GM12878 (cell line): Measurements from ENCODE around the gene ZDHHC9. TPM values are rescaled to one million over a fixed set of nuclear protein-coding genes. Genes with fewer than 3 reads are reported as not detected.

Experiments
- ATAC-seq: fragments of 200-7000 bp; cut with Tn5 transposase; 3 replicates; pipeline ENCODE4 v1.9.1; 2020; ENCODE audit warnings: mild to moderate bottlenecking, moderate library complexity
- BruUV-seq: library from RNA; stranded (reverse); fragments of 400-500 nt; replicated peaks from 2 replicates; lab custom pipeline; 2021; lab: Mats Ljungman, UMichigan
- CTCF ChIA-PET: fragments of 300-600 bp; sonication (Branson Sonifier 250); formaldehyde crosslinking; extraction: SDS; loops from one replicate; lab custom pipeline; 2021; ENCODE audit warnings: inconsistent platforms; lab: Yijun Ruan, JAX
- POLR2A ChIA-PET: fragments of 350-600 bp; formaldehyde crosslinking; extraction: SDS; loops from one replicate; lab custom pipeline; 2021; ENCODE audit warnings: inconsistent platforms; lab: Charles Lee
- RAD21 ChIA-PET: fragments of 300-600 bp; sonication (Branson Sonifier 250); formaldehyde crosslinking; loops from one replicate; lab custom pipeline; 2023; ENCODE audit warnings: antibody characterized with exemption; ENCODE audit not compliant: unreplicated experiment; lab: Charles Lee
- SMC1A ChIA-PET: fragments of 300-600 bp; sonication (Branson Sonifier 250); formaldehyde crosslinking; loops from one replicate; lab custom pipeline; 2023; ENCODE audit not compliant: unreplicated experiment, uncharacterized antibody; lab: Charles Lee
- DNase-seq: peaks from one replicate; pipeline ENCODE4 v3.0.0-alpha.2; 2011; ENCODE audit warnings: low read depth, low spot score
- FAIRE-seq: peaks from 3 replicates; lab custom pipeline; 2011; peaks lifted over from hg19 to GRCh38; lab: Jason Lieb, UNC
- H2AFZ ChIP-seq: 2 replicates; pipeline ENCODE4 v1.6.0; 2011; ENCODE audit warnings: low read depth, low read length, control low read depth; ENCODE audit not compliant: control insufficient read depth
- H3K27ac ChIP-seq: 2 replicates; pipeline ENCODE4 v1.5.1; 2011; ENCODE audit warnings: control low read depth; ENCODE audit not compliant: control insufficient read depth, insufficient read depth
- H3K27me3 ChIP-seq, 2 experiments: replicated peaks in 1 of 2; 2 replicates each; pipeline versions ENCODE4 v1.6.0 to v1.6.1; 2011; ENCODE audit warnings: low read length in 1 of 2; ENCODE audit not compliant: control insufficient read depth in 2 of 2, insufficient read depth in 2 of 2
- H3K36me3 ChIP-seq, 2 experiments: 2 replicates each; pipeline ENCODE4 v1.5.1; 2011; ENCODE audit warnings: low read length in 1 of 2; ENCODE audit not compliant: control insufficient read depth in 2 of 2, insufficient read depth in 2 of 2
- H3K4me1 ChIP-seq: 2 replicates; pipeline ENCODE4 v1.6.1; 2011; ENCODE audit warnings: mild to moderate bottlenecking, low read length, moderate library complexity, mixed read lengths; ENCODE audit not compliant: control insufficient read depth, insufficient read depth
- H3K4me2 ChIP-seq: 2 replicates; pipeline ENCODE4 v1.6.0; 2011; ENCODE audit warnings: control low read depth; ENCODE audit not compliant: control insufficient read depth, insufficient read depth
- H3K4me3 ChIP-seq: fragments of 200-600 bp; sonication (generic); 2 replicates; pipeline ENCODE4 v1.5.1; 2016
- H3K79me2 ChIP-seq: 2 replicates; pipeline ENCODE4 v1.6.0; 2011; ENCODE audit warnings: low read length; ENCODE audit not compliant: control insufficient read depth, insufficient read depth
- H3K9ac ChIP-seq: 2 replicates; pipeline ENCODE4 v1.8.0; 2011; ENCODE audit warnings: low read length, control low read depth, mixed read lengths; ENCODE audit not compliant: control insufficient read depth, insufficient read depth
- H3K9me3 ChIP-seq: replicated peaks from 3 replicates; pipeline ENCODE4 v1.5.1; 2011; ENCODE audit warnings: mild to moderate bottlenecking, low read length; ENCODE audit not compliant: control insufficient read depth, insufficient read depth
- H4K20me1 ChIP-seq: 2 replicates; pipeline ENCODE4 v1.6.0; 2011; ENCODE audit not compliant: control insufficient read depth, insufficient read depth
- BRCA1 ChIP-seq: IDR thresholded peaks from 2 replicates; pipeline ENCODE4 v1.6.1; 2011; ENCODE audit warnings: low read depth, low read length, improper control_type of control experiment
- CBX5 ChIP-seq: sonication (generic); IDR thresholded peaks from 2 replicates; pipeline ENCODE4 v1.6.1; 2016; ENCODE audit warnings: low read depth, moderate library complexity, mild to moderate bottlenecking, inconsistent platforms
- CEBPZ ChIP-seq: fragments of 150-350 bp; IDR thresholded peaks from 2 replicates; pipeline ENCODE4 v1.6.1; 2016; ENCODE audit warnings: low read depth, low read length
- CHD4 ChIP-seq: fragments of 200-600 bp; sonication (generic); IDR thresholded peaks from 2 replicates; pipeline ENCODE4 v1.6.1; 2016; ENCODE audit warnings: mild to moderate bottlenecking
- EGR1 ChIP-seq, 2 experiments: IDR thresholded peaks; 1 replicate in 1 of 2; 2 replicates in 1 of 2; pipeline ENCODE4 v1.6.1; 2011 to 2012; ENCODE audit warnings: low read depth in 2 of 2, low read length in 2 of 2, borderline replicate concordance in 1 of 2, mild to moderate bottlenecking in 1 of 2, moderate library complexity in 1 of 2
- FOXK2 ChIP-seq: fragments of 450-650 bp; IDR thresholded peaks from 2 replicates; pipeline ENCODE4 v1.6.1; 2017; ENCODE audit warnings: mild to moderate bottlenecking, moderate library complexity
- IKZF2 ChIP-seq, 2 experiments: fragments of 450-650 bp; IDR thresholded peaks; 2 replicates each; pipeline ENCODE4 v1.6.1; 2017; ENCODE audit warnings: mild to moderate bottlenecking in 2 of 2, moderate library complexity in 2 of 2
- LARP7 ChIP-seq: fragments of 450-650 bp; IDR thresholded peaks from 2 replicates; pipeline ENCODE4 v1.6.1; 2017; ENCODE audit warnings: mild to moderate bottlenecking
- MEF2B ChIP-seq: fragments of 450-650 bp; IDR thresholded peaks from 2 replicates; pipeline ENCODE4 v1.6.1; 2018; ENCODE audit warnings: mild to moderate bottlenecking, moderate library complexity; ENCODE audit not compliant: partially characterized antibody, poor library complexity, severe bottlenecking
- MXI1 ChIP-seq: fragments of 150-350 bp; IDR thresholded peaks from 2 replicates; pipeline ENCODE4 v1.6.1; 2011; ENCODE audit warnings: low read depth, mild to moderate bottlenecking, inconsistent platforms, low read length, improper control_type of control experiment
- MYC ChIP-seq: IDR thresholded peaks from 2 replicates; pipeline ENCODE4 v1.6.1; 2011; ENCODE audit warnings: mild to moderate bottlenecking, low read length, moderate library complexity, inconsistent platforms; ENCODE audit not compliant: insufficient read depth, insufficient replicate concordance, insufficient read length, severe bottlenecking
- SP1 ChIP-seq: IDR thresholded peaks from one replicate; pipeline ENCODE4 v1.6.1; 2011; ENCODE audit warnings: low read depth, low read length
- WGBS: methylation state at CpG from one replicate; pipeline ENCODE4 v1.1.6; 2016; ENCODE audit warnings: low lambda C conversion rate; ENCODE audit not compliant: insufficient replicate concordance, insufficient coverage; ENCODE audit errors: missing lambda C conversion rate; 5-methylcytosine and 5-hydroxymethylcytosine counted together
- in situ Hi-C: fragments of 300-500 bp; cut with MboI; formaldehyde crosslinking; loops from 9 replicates; pipeline ENCODE4 v1.14.3; 2018; ENCODE audit warnings: mixed read lengths
- intact Hi-C: fragments of 100-400 bp; cut with micrococcal nuclease; formaldehyde crosslinking; loops from one replicate; pipeline ENCODE4 v1.14.2; 2022; ENCODE audit not compliant: unreplicated experiment
- polyA plus RNA-seq, 11 experiments: library from polyadenylated mRNA; depleted of rRNA in 4 of 11; unstranded in 6 of 11; stranded (reverse) in 5 of 11; fragments of >200 nt; fragmentation: Nextera tagmentation in 4 of 11; fragmentation: Illumina TruSeq in 1 of 11; extraction: Ambion mirVana in 4 of 11; extraction: Trizol in 1 of 11; gene quantifications; 1 replicate in 1 of 11; 2 replicates in 10 of 11; pipeline versions ENCODE4 v1.2.1 to v1.2.3, GENCODE V29; 2011 to 2016; ENCODE audit warnings: inconsistent platforms in 2 of 11, missing spikeins in 2 of 11, low read depth in 1 of 11
- total RNA-seq, 4 experiments: library from RNA; depleted of rRNA in 3 of 4; stranded (reverse); fragments of >200 nt in 3 of 4; fragmentation: Illumina TruSeq in 1 of 4; extraction: Trizol in 1 of 4; gene quantifications; 2 replicates each; pipeline versions ENCODE4 v1.2.1 to v1.2.3, GENCODE V29; 2013 to 2021

Gene ZDHHC9
- total and polyA plus RNA-seq, 10 of the 15 experiments (the other 5 are each of a cell fraction or from before 2014, with no cell fraction given): 1.8 to 13.0 (median 5.4) TPM

- TF ChIP-seq CHD4 (no peak), LARP7 (no peak), FOXK2 (no peak), EGR1 (IDR thresholded peaks at IDR 0.05; ENCODE audit: borderline replicate concordance in 1 of 2, low read depth in 2 of 2, low read length in 2 of 2) (no peak), IKZF2 (IDR thresholded peaks at IDR 0.05) (no peak)
These were observed 82.1 kb downstream of the ZDHHC9 start (continued) for GRCh38 chrX:129761596-129761995.

- CTCF ChIA-PET: interaction anchor here (6.9 kb wide), 1 partner anchor 62 kb away, joined by 80 read pairs; no protein-coding TSS in a partner anchor
- no peaks in the 10 kb centered on the region for H3K36me3 ChIP-seq
- POLR2A ChIA-PET: no interaction called here
- no peak overlapping the region for H2AFZ ChIP-seq
- RAD21 ChIA-PET: interaction anchor here (2.7 kb wide), 1 partner anchor 11 kb away, joined by 15 read pairs; no protein-coding TSS in a partner anchor
- no peaks in the 10 kb centered on the region for H3K79me2 ChIP-seq
- H3K4me1 ChIP-seq: peaks cover 29% of the 10 kb centered on the region
- no peak overlapping the region for H3K4me3 ChIP-seq
- intact Hi-C loops: no loop called here
- H4K20me1 ChIP-seq: no peaks in the 10 kb centered on the region
- in situ Hi-C loops: no loop called here
- no peak for ATAC-seq
- DNase-seq: no peak
- H3K9me3 ChIP-seq: no peaks in the 10 kb centered on the region
- H3K4me2 ChIP-seq: no peak overlapping the region
- SMC1A ChIA-PET: interaction anchor here (6.0 kb wide), 1 partner anchor 21 kb away, joined by 58 read pairs; the partner anchor contains the start of gene SASH3
- no peak for FAIRE-seq
- H3K9ac ChIP-seq: no peak overlapping the region
- 75% methylated on average over 6 of the region's 6 CpGs for WGBS
- H3K27me3 ChIP-seq: no peaks in the 10 kb centered on the region
- H3K27ac ChIP-seq: no peak overlapping the region
- TF ChIP-seq SP1 (no peak), CBX5 (no peak), MEF2B (no peak), MYC (no peak), MXI1 (no peak), CEBPZ (no peak), BRCA1 (no peak)
- BruUV-seq: no TSS peak
These were observed 82.7 kb downstream of the ZDHHC9 start for GRCh38 chrX:129760981-129761380.
